H1 (cell line): ENCODE measurements around the gene LRRC23. TPM values are rescaled to one million over a fixed set of nuclear protein-coding genes. Genes with fewer than 3 reads are reported as not detected.
"Not testable (repeated sequence)": the region's sequence is repeated elsewhere in the genome, so short reads cannot be mapped to it uniquely, and the experiment has no call there.

Experiments
- CTCF ChIA-PET: fragments of 300-600 bp; sonication (Branson Sonifier 250); formaldehyde crosslinking; loops from one replicate; lab custom pipeline; 2021; ENCODE audit not compliant: partially characterized antibody; lab: Charles Lee
- POLR2A ChIA-PET: fragments of 300-600 bp; sonication (Branson Sonifier 250); formaldehyde crosslinking; loops from one replicate; lab custom pipeline; 2021; ENCODE audit warnings: inconsistent platforms; ENCODE audit not compliant: partially characterized antibody; lab: Charles Lee
- DNase-seq, 2 experiments: peaks; one replicate each; pipeline versions ENCODE4 v3.0.0 to v3.0.0-alpha.2; 2010 to 2022; ENCODE audit warnings: low spot score in 2 of 2, low read depth in 1 of 2, mixed read lengths in 1 of 2
- FAIRE-seq: peaks from 2 replicates; lab custom pipeline; 2011; peaks lifted over from hg19 to GRCh38; lab: Jason Lieb, UNC
- H2AFZ ChIP-seq: 2 replicates; pipeline ENCODE4 v1.8.1; 2012; ENCODE audit warnings: low read length, inconsistent platforms
- H2AK5ac ChIP-seq: 2 replicates; pipeline ENCODE4 v1.6.1; 2013; ENCODE audit warnings: low read depth, low read length
- H2BK120ac ChIP-seq: replicated peaks from 2 replicates; pipeline ENCODE3; 2013; ENCODE audit warnings: low read depth, low read length, inconsistent platforms
- H2BK12ac ChIP-seq: 2 replicates; pipeline ENCODE4 v1.6.1; 2013; ENCODE audit warnings: low read depth, low read length
- H2BK15ac ChIP-seq: 2 replicates; pipeline ENCODE4 v1.6.1; 2013; ENCODE audit warnings: low read length
- H2BK20ac ChIP-seq: 2 replicates; pipeline ENCODE4 v1.6.1; 2013; ENCODE audit warnings: low read length
- H2BK5ac ChIP-seq: 2 replicates; pipeline ENCODE4 v1.6.1; 2013; ENCODE audit warnings: low read depth, low read length
- H3K14ac ChIP-seq: 2 replicates; pipeline ENCODE4 v1.6.1; 2013; ENCODE audit warnings: inconsistent platforms; ENCODE audit not compliant: insufficient read length
- H3K18ac ChIP-seq: 2 replicates; pipeline ENCODE4 v1.6.1; 2013; ENCODE audit warnings: low read length; ENCODE audit errors: extremely low read depth
- H3K23ac ChIP-seq: 2 replicates; pipeline ENCODE4 v1.6.1; 2013; ENCODE audit warnings: inconsistent platforms; ENCODE audit not compliant: insufficient read length
- H3K23me2 ChIP-seq: 2 replicates; pipeline ENCODE4 v1.6.1; 2013; ENCODE audit warnings: low read depth, low read length
- H3K27ac ChIP-seq: 2 replicates; pipeline ENCODE4 v1.6.1; 2011; ENCODE audit warnings: low read depth, low read length, inconsistent platforms
- H3K27me3 ChIP-seq, 4 experiments: replicated peaks in 1 of 4; 1 replicate in 1 of 4; 2 replicates in 3 of 4; pipeline versions ENCODE4 v1.6.1 to v1.8.1; 2011 to 2013; ENCODE audit warnings: low read length in 3 of 4, mild to moderate bottlenecking in 3 of 4, inconsistent platforms in 2 of 4, mixed read lengths in 2 of 4, moderate library complexity in 1 of 4; ENCODE audit not compliant: control insufficient read depth in 3 of 4, insufficient read depth in 3 of 4; ENCODE audit errors: extremely low read depth in 1 of 4
- H3K36me3 ChIP-seq, 4 experiments: 2 replicates each; pipeline versions ENCODE4 v1.6.1 to v1.8.1; 2011 to 2013; ENCODE audit warnings: mild to moderate bottlenecking in 4 of 4, low read length in 3 of 4, moderate library complexity in 2 of 4, control low read depth in 1 of 4, inconsistent platforms in 1 of 4; ENCODE audit not compliant: insufficient read depth in 4 of 4, control insufficient read depth in 2 of 4
- H3K4ac ChIP-seq: replicated peaks from 2 replicates; pipeline ENCODE3; 2013; ENCODE audit warnings: low read length, low read depth, mixed read lengths, inconsistent platforms; ENCODE audit not compliant: insufficient read length
- H3K4me1 ChIP-seq, 4 experiments: replicated peaks in 1 of 4; 1 replicate in 1 of 4; 2 replicates in 3 of 4; pipeline versions ENCODE4 v1.6.1 to v1.8.1; 2011 to 2013; ENCODE audit warnings: low read length in 3 of 4, inconsistent platforms in 2 of 4, mixed read lengths in 1 of 4; ENCODE audit not compliant: insufficient read depth in 4 of 4, control insufficient read depth in 3 of 4
- H3K4me2 ChIP-seq, 2 experiments: 2 replicates each; pipeline versions ENCODE4 v1.6.1 to v1.8.1; 2011 to 2013; ENCODE audit warnings: low read depth in 2 of 2, low read length in 2 of 2, control low read depth in 1 of 2, inconsistent platforms in 1 of 2, mild to moderate bottlenecking in 1 of 2; ENCODE audit not compliant: insufficient read depth in 1 of 2
- H3K4me3 ChIP-seq, 4 experiments: fragments of 200-600, 300-600 bp in 1 of 4; sonication (generic), shearing (Covaris generic), sonication (Bioruptor Twin) in 1 of 4; 2 replicates each; pipeline versions ENCODE4 v1.5.1 to v1.8.1; 2011 to 2016; ENCODE audit warnings: low read length in 4 of 4, low read depth in 3 of 4, control low read depth in 2 of 4, inconsistent platforms in 2 of 4, mild to moderate bottlenecking in 2 of 4, mixed read lengths in 1 of 4, moderate library complexity in 1 of 4; ENCODE audit not compliant: insufficient read depth in 2 of 4; ENCODE audit errors: extremely low read depth in 1 of 4
- H3K56ac ChIP-seq: replicated peaks from 2 replicates; pipeline ENCODE3; 2013; ENCODE audit warnings: low read depth, mild to moderate bottlenecking, mixed read lengths, low read length, inconsistent platforms; ENCODE audit not compliant: insufficient read length
- H3K79me1 ChIP-seq: 2 replicates; pipeline ENCODE4 v1.6.1; 2013; ENCODE audit warnings: low read depth, low read length, control low read depth
- H3K79me2 ChIP-seq, 2 experiments: 2 replicates each; pipeline versions ENCODE4 v1.6.1 to v1.8.1; 2012 to 2013; ENCODE audit warnings: low read length in 2 of 2, mild to moderate bottlenecking in 2 of 2, inconsistent platforms in 1 of 2; ENCODE audit not compliant: insufficient read depth in 2 of 2, control insufficient read depth in 1 of 2
- H3K9ac ChIP-seq, 4 experiments: replicated peaks in 1 of 4; 1 replicate in 1 of 4; 2 replicates in 3 of 4; pipeline versions ENCODE4 v1.6.1 to v1.8.1; 2011 to 2013; ENCODE audit warnings: low read depth in 3 of 4, low read length in 3 of 4, control low read depth in 2 of 4, mild to moderate bottlenecking in 2 of 4, moderate library complexity in 2 of 4, inconsistent platforms in 1 of 4; ENCODE audit errors: extremely low read depth in 1 of 4
- H3K9me3 ChIP-seq, 2 experiments: 2 replicates each; pipeline versions ENCODE4 v1.6.1 to v1.8.1; 2012 to 2013; ENCODE audit warnings: mild to moderate bottlenecking in 2 of 2, moderate library complexity in 2 of 2, control low read depth in 1 of 2, inconsistent platforms in 1 of 2, low read depth in 1 of 2, low read length in 1 of 2, mixed read lengths in 1 of 2; ENCODE audit not compliant: insufficient read depth in 2 of 2
- H4K20me1 ChIP-seq, 2 experiments: replicated peaks in 1 of 2; 2 replicates each; pipeline versions ENCODE3 to v1.8.1; 2011 to 2013; ENCODE audit warnings: inconsistent platforms in 2 of 2, low read length in 2 of 2, mild to moderate bottlenecking in 1 of 2; ENCODE audit not compliant: insufficient read depth in 2 of 2, control insufficient read depth in 1 of 2
- H4K5ac ChIP-seq: 2 replicates; pipeline ENCODE4 v1.6.1; 2013; ENCODE audit warnings: low read length, low read depth, mixed read lengths, inconsistent platforms; ENCODE audit not compliant: insufficient read length
- H4K8ac ChIP-seq: 2 replicates; pipeline ENCODE4 v1.8.0; 2013; ENCODE audit warnings: mild to moderate bottlenecking, moderate library complexity, low read length, inconsistent platforms; ENCODE audit not compliant: insufficient read depth; ENCODE audit errors: extremely low read depth
- H4K91ac ChIP-seq: replicated peaks from 2 replicates; pipeline ENCODE3; 2013; ENCODE audit warnings: low read length, mixed read lengths, inconsistent platforms; ENCODE audit not compliant: insufficient read length
- WGBS, 2 experiments: shearing (Covaris generic) in 1 of 2; methylation state at CpG; one replicate each; pipeline versions ENCODE4 v1.1.6 to v1.1.7; 2013 to 2015; ENCODE audit warnings: low lambda C conversion rate in 2 of 2, mixed read lengths in 2 of 2, inconsistent platforms in 1 of 2, low coverage in 1 of 2, missing lambda C conversion rate in 1 of 2; ENCODE audit not compliant: insufficient replicate concordance in 2 of 2, insufficient coverage in 1 of 2, insufficient read length in 1 of 2; ENCODE audit errors: extremely low coverage in 1 of 2, missing lambda C conversion rate in 1 of 2; 5-methylcytosine and 5-hydroxymethylcytosine counted together
- polyA plus RNA-seq, 7 experiments: library from polyadenylated mRNA; depleted of rRNA in 3 of 7; stranded (reverse) in 5 of 7; unstranded in 2 of 7; fragments of >200 nt in 5 of 7; fragments of 200-250 nt in 2 of 7; gene quantifications; 1 replicate in 5 of 7; 2 replicates in 1 of 7; 4 replicates in 1 of 7; pipeline versions ENCODE4 v1.2.1 to v1.2.3, GENCODE V29; 2011 to 2013; ENCODE audit warnings: missing spikeins in 2 of 7, mixed read lengths in 2 of 7
- total RNA-seq: library from RNA; stranded (reverse); fragmentation: NEBNext Ultra II Directional; extraction: Animal tissue kit (Norgen Biotek cat#: 25700); gene quantifications from 2 replicates; pipeline ENCODE4 v1.2.1, GENCODE V29; 2021

Gene LRRC23
- total and polyA plus RNA-seq, 2 of the 8 experiments (the other 6 are each of a cell fraction or from before 2014, with no cell fraction given), result 2.5 to 3.6 TPM

GRCh38 chr12:6874015-6874368 lies 30.6 kb upstream of the LRRC23 start:
- H3K9me3 ChIP-seq, H3K79me2 ChIP-seq, H3K56ac ChIP-seq, FAIRE-seq, H3K79me1 ChIP-seq, H2AK5ac ChIP-seq, H2BK12ac ChIP-seq, DNase-seq, H3K14ac ChIP-seq, H3K27me3 ChIP-seq, H3K23me2 ChIP-seq, H4K8ac ChIP-seq, H2BK20ac ChIP-seq, H3K23ac ChIP-seq, H3K4ac ChIP-seq, H4K91ac ChIP-seq: not testable (repeated sequence)
- Histone ChIP-seq H4K20me1 (peaks cover 18 to 22% of the 10 kb centered on the region in 2 experiments), H3K4me2 (peak overlapping the region; percentile 82 to 85), H3K18ac (peak overlapping the region; percentile 98), H4K5ac (peak overlapping the region; percentile 75), H3K27ac (0 out of 2 replicates have a peak overlapping the region, but pooled peaks have one; percentile 61), H2AFZ (peak overlapping the region; percentile 83; the same call in 1 of the 2 replicates), H3K9ac (peak overlapping the region in 3 of 4 experiments; percentile 34 to 74 (median 38); a peak in 5 of 7 replicates), H3K36me3 (peaks cover 8 to 31% (median 12%) of the 10 kb centered on the region in 4 experiments), H3K4me3 (peak overlapping the region; percentile 68 to 85 (median 76)), H2BK15ac (0 out of 2 replicates have a peak overlapping the region, but pooled peaks have one; percentile 6), H2BK5ac (peak overlapping the region; percentile 83), H2BK120ac (peak overlapping the region; percentile 83), H3K4me1 (peaks cover 2 to 27% (median 12%) of the 10 kb centered on the region in 4 experiments)
- ChIA-PET CTCF (interaction anchor here (0.7 to 10.4 kb wide), 8 partner anchors 9 to 90 kb away, joined by 3 to 216 read pairs (median 6); partner anchors contain the start of genes C12orf57 and RNU7-1), POLR2A (interaction anchor here (1.1 to 18.9 kb wide), 7 partner anchors 9 to 66 kb away, joined by 3 to 588 read pairs (median 264); partner anchors contain the start of genes ATN1, C12orf57, CDCA3 and ENO2)
- 75% methylated on average over 9 of the region's 9 CpGs; no CpG with 5 or more reads in 1 of the 2 experiments for WGBS, 2 experiments
